ENCODE results near the gene PTPRN2. TPM values are rescaled to one million over a fixed set of nuclear protein-coding genes. Genes with fewer than 3 reads are reported as not detected.

The PTPRN2 gene
- total and polyA plus RNA-seq, 7 donors = 0.47 to 0.82 (median 0.51) TPM

DNA sequence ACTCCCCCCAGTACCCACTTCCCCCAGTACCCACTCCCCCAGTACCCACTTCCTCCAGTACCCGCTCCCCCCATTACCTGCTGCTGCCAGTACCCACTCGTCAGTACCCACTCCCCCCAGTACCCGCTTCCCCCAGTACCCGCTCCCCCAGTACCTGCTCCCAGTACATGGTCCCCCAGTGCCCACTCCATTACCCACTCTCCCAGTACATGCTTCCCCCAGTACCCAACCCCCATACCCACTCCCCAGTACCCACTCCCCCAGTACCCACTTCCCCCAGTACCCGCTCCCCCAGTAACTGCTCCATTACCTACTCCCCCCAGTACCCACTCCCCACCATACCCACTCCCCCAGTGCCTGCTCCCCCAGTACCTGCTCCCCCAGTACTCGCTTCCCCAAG lies 700.2 kb downstream of the PTPRN2 start:
- Histone ChIP-seq H3K4me3 (no peak overlapping the region), H3K9me3 (no peaks in the 10 kb centered on the region), H3K4me1 (no peaks in the 10 kb centered on the region), H3K27me3 (ENCODE audit: insufficient read depth in 3 of 3, low read length in 2 of 3) (peaks cover 0 to 2% (median 0%) of the 10 kb centered on the region in 3 donors), H3K36me3 (ENCODE audit: insufficient read depth in 1 of 2, low read depth in 1 of 2) (no peaks in the 10 kb centered on the region), H3K27ac (no peak overlapping the region)
- WGBS, 3 donors = 77 to 84% (median 81%) methylated on average over 6 of the region's 6 CpGs
- DNase-seq (no peak), ATAC-seq (no peak)
- intact Hi-C loops (cut with DNase I) = no loop called here
- TF ChIP-seq, protein P1, sequence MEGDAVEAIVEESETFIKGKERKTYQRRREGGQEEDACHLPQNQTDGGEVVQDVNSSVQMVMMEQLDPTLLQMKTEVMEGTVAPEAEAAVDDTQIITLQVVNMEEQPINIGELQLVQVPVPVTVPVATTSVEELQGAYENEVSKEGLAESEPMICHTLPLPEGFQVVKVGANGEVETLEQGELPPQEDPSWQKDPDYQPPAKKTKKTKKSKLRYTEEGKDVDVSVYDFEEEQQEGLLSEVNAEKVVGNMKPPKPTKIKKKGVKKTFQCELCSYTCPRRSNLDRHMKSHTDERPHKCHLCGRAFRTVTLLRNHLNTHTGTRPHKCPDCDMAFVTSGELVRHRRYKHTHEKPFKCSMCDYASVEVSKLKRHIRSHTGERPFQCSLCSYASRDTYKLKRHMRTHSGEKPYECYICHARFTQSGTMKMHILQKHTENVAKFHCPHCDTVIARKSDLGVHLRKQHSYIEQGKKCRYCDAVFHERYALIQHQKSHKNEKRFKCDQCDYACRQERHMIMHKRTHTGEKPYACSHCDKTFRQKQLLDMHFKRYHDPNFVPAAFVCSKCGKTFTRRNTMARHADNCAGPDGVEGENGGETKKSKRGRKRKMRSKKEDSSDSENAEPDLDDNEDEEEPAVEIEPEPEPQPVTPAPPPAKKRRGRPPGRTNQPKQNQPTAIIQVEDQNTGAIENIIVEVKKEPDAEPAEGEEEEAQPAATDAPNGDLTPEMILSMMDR (IDR thresholded peaks at IDR 0.05) = no peak

DNA sequence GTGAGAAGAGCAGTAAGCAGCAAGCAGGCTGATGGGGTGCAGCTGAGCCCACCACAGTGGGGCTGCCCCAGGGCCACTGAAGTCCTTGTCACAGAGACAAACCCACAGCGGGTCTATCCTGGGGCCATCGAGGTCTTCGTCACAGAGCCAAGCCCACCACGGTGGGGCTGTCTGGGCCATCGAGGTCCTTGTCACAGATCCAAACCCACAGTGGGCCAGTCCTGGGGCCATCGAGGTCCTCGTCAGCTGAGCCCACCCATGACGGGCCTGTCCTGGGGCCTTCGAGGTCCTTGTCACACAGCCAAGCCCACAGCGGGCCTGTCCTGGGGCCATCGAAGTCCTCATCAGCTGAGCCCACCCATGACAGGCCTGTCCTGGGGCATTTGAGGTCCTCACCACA lies 700.9 kb downstream of the PTPRN2 start:
- Histone ChIP-seq H3K4me1 (no peaks in the 10 kb centered on the region), H3K27ac (no peak overlapping the region), H3K9me3 (no peaks in the 10 kb centered on the region), H3K4me3 (no peak overlapping the region), H3K27me3 (ENCODE audit: insufficient read depth in 3 of 3, low read length in 2 of 3) (peaks cover 0 to 2% (median 0%) of the 10 kb centered on the region in 3 donors), H3K36me3 (ENCODE audit: insufficient read depth in 1 of 2, low read depth in 1 of 2) (no peaks in the 10 kb centered on the region)
- ATAC-seq (no peak), DNase-seq (no peak)
- TF ChIP-seq, protein P1 (IDR thresholded peaks at IDR 0.05) = no peak
- intact Hi-C loops (cut with DNase I) = no loop called here
- 80 to 81% (median 80%) methylated on average over 11 of the region's 11 CpGs for WGBS, 3 donors

DNA sequence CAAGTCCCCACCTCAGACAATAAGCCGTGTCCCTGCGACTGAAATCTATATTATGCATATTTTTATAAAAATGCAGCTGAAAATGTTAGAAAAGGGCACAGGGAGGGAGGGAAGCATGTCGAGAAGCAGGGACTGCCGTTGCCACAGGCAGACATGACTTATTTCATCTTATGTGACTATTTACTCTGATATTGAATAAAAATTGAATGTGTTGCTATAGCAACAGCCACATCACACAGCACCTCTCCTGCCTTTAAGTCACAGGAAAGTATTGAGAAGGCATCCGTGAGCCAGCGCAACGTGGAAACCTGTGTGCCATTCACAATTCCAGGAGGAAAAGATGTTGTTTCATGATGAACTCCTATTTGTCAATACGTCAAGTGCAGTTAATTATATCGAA lies 701.4 kb downstream of the PTPRN2 start:
- DNase-seq = no peak
- intact Hi-C loops (cut with DNase I) = no loop called here

DNA sequence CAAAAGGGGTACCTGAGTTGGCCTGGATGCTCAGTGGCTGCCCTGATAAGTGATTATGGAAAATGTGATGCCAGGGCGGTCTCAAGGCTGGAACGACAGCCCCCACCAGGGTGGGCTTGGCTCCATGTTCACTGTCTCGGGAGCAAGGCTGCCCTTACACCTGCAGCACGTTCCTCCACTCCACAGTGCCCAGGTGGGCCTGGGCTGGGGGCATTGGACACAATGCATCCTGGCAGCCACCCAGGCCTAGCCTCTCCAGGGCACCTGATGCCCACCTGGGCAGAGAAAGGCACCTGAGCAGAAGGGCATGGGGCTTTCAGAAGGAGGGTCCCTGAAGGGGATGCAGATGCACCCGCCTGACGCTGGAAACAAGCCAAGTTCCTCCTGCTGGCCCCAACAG lies 702.5 kb downstream of the PTPRN2 start:
- no peaks in the 10 kb centered on the region for H3K9me3 ChIP-seq
- DNase-seq (no peak), ATAC-seq (no peak)
- peaks cover 0 to 2% (median 0%) of the 10 kb centered on the region in 3 donors for H3K27me3 ChIP-seq (ENCODE audit: insufficient read depth in 3 of 3, low read length in 2 of 3)
- H3K27ac ChIP-seq = no peak overlapping the region
- intact Hi-C loops (cut with DNase I) = no loop called here
- TF ChIP-seq, protein P1 (IDR thresholded peaks at IDR 0.05) = no peak
- no peaks in the 10 kb centered on the region for H3K36me3 ChIP-seq (ENCODE audit: insufficient read depth in 1 of 2, low read depth in 1 of 2)
- no peak overlapping the region for H3K4me3 ChIP-seq
- WGBS, 3 donors = 69 to 76% (median 73%) methylated on average over 6 of the region's 6 CpGs
- no peaks in the 10 kb centered on the region for H3K4me1 ChIP-seq

More for the DNA sequence above, 701.4 kb downstream of the PTPRN2 start:
- H3K4me1 ChIP-seq = no peaks in the 10 kb centered on the region
- TF ChIP-seq, protein P1 (IDR thresholded peaks at IDR 0.05) = no peak
- 76 to 79% (median 77%) methylated on average over 9 of the region's 9 CpGs for WGBS, 3 donors
- ATAC-seq = no peak
- no peak overlapping the region for H3K27ac ChIP-seq
- no peaks in the 10 kb centered on the region for H3K9me3 ChIP-seq
- H3K4me3 ChIP-seq = no peak overlapping the region
- peaks cover 0 to 2% (median 0%) of the 10 kb centered on the region in 3 donors for H3K27me3 ChIP-seq (ENCODE audit: insufficient read depth in 3 of 3, low read length in 2 of 3)
- no peaks in the 10 kb centered on the region for H3K36me3 ChIP-seq (ENCODE audit: insufficient read depth in 1 of 2, low read depth in 1 of 2)

DNA sequence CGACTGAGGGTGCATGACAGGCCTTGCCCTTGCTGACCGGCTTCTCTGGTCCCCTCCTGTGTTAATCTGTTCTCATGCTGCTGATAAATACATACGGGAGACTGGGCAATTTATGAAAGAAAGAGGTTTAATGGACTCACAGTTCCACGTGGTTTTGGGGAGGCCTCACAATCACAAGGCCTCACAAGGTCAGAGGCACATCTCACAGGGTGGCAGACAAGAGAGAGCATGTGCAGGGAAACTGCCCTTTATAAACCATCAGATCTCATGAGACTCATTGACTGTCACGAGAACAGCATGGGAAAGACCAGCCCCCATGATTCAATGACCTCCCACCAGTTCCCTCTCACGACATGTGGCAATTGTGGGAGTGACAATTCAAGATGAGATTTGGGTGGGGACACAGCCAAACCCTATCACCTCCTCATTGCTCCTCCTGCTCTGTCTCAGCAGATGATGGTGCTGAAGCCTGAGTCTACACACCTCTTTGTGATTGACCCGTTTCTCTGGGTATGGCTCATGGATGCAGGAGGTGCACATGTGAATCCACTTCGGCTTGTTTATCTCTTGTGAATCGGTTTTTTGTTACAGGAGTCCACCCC lies 703.1 kb downstream of the PTPRN2 start:
- intact Hi-C loops (cut with DNase I) = no loop called here
- no peaks in the 10 kb centered on the region for H3K9me3 ChIP-seq
- no peak overlapping the region for H3K27ac ChIP-seq
- H3K4me3 ChIP-seq = no peak overlapping the region
- peaks cover 0 to under 1% (median 0%) of the 10 kb centered on the region in 3 donors for H3K27me3 ChIP-seq (ENCODE audit: insufficient read depth in 3 of 3, low read length in 2 of 3)
- TF ChIP-seq, protein P1 (IDR thresholded peaks at IDR 0.05) = no peak
- DNase-seq = no peak
- ATAC-seq = no peak
- no peaks in the 10 kb centered on the region for H3K4me1 ChIP-seq
- 77 to 80% (median 77%) methylated on average over 9 of the region's 9 CpGs for WGBS, 3 donors
- no peaks in the 10 kb centered on the region for H3K36me3 ChIP-seq (ENCODE audit: insufficient read depth in 1 of 2, low read depth in 1 of 2)

Data from psoas muscle (tissue), 8 donors.